Endodermal cell (in vitro differentiated cells): ENCODE results near the gene CD53. TPM values are rescaled to one million over a fixed set of nuclear protein-coding genes. Genes with fewer than 3 reads are reported as not detected.

ENCODE experiments used
- DNase-seq: peaks from one replicate; pipeline ENCODE4 v3.0.0-alpha.2; 2017
- H3K27ac ChIP-seq: 2 replicates; pipeline ENCODE4 v1.5.1; 2013; ENCODE audit warnings: mild to moderate bottlenecking, low read depth, low read length, moderate library complexity
- H3K27me3 ChIP-seq: 2 replicates; pipeline ENCODE4 v1.6.1; 2013; ENCODE audit warnings: mild to moderate bottlenecking, low read length, moderate library complexity; ENCODE audit not compliant: insufficient read depth, control insufficient read depth, poor library complexity, severe bottlenecking
- H3K36me3 ChIP-seq: 2 replicates; pipeline ENCODE4 v1.7.0; 2013; ENCODE audit warnings: mild to moderate bottlenecking, low read length, moderate library complexity; ENCODE audit not compliant: control insufficient read depth, insufficient read depth
- H3K4me1 ChIP-seq: one replicate; pipeline ENCODE4 v1.7.0; 2013; ENCODE audit warnings: low read length; ENCODE audit not compliant: control insufficient read depth, insufficient read depth
- H3K4me3 ChIP-seq: 2 replicates; pipeline ENCODE4 v1.5.1; 2013; ENCODE audit warnings: mild to moderate bottlenecking, low read length, moderate library complexity
- H3K9ac ChIP-seq: 2 replicates; pipeline ENCODE4 v1.6.1; 2013; ENCODE audit warnings: mild to moderate bottlenecking, low read length, moderate library complexity; ENCODE audit not compliant: poor library complexity, severe bottlenecking; ENCODE audit errors: extremely low read depth
- H3K9me3 ChIP-seq: 2 replicates; pipeline ENCODE4 v1.6.1; 2013; ENCODE audit warnings: mild to moderate bottlenecking, low read length, moderate library complexity; ENCODE audit not compliant: control insufficient read depth
- H3K27ac Mint-ChIP-seq: 2 replicates; pipeline ENCODE4 v1.8.0; 2020; ENCODE audit warnings: mixed read lengths
- H3K27me3 Mint-ChIP-seq: 2 replicates; pipeline ENCODE4 v1.8.0; 2021; ENCODE audit warnings: mild to moderate bottlenecking, mixed read lengths; ENCODE audit not compliant: insufficient read depth
- H3K36me3 Mint-ChIP-seq: 2 replicates; pipeline ENCODE4 v1.8.0; 2020; ENCODE audit warnings: low read depth, mixed read lengths
- H3K4me1 Mint-ChIP-seq: 2 replicates; pipeline ENCODE4 v1.8.0; 2020; ENCODE audit warnings: mixed read lengths
- H3K4me3 Mint-ChIP-seq: 2 replicates; pipeline ENCODE4 v1.8.0; 2020; ENCODE audit warnings: mild to moderate bottlenecking, moderate library complexity, mixed read lengths
- H3K9me3 Mint-ChIP-seq: 2 replicates; pipeline ENCODE4 v1.8.0; 2020; ENCODE audit warnings: mild to moderate bottlenecking, mixed read lengths
- CTCF ChIP-seq: fragments of 200-600 bp; sonication (generic); conservative IDR thresholded peaks from 2 replicates; pipeline ENCODE4 v1.5.0; 2021; ENCODE audit warnings: antibody characterized with exemption, mild to moderate bottlenecking
- WGBS, 2 experiments: methylation state at CpG; one replicate each; pipeline versions ENCODE4 v1.1.5 to v1.1.7; 2013; ENCODE audit warnings: missing lambda C conversion rate in 2 of 2, mixed read lengths in 1 of 2; ENCODE audit not compliant: insufficient coverage in 1 of 2, insufficient read length in 1 of 2; 5-methylcytosine and 5-hydroxymethylcytosine counted together
- total RNA-seq, 2 donors: library from RNA; stranded (reverse); fragmentation: NEBNext Ultra II Directional in 1 of 2; extraction: Animal tissue kit (Norgen Biotek cat#: 25700) in 1 of 2; gene quantifications; 2 replicates in 1 of 2; 3 replicates in 1 of 2; pipeline ENCODE4 v1.2.1, GENCODE V29; 2021

CD53 gene
- total RNA-seq, 2 donors from 2014 or later: not detected

- H3K9ac ChIP-seq: no peak overlapping the region
These were observed 19.8 kb upstream of the CD53 start for GRCh38 chr1:110853135-110853534.

GRCh38 chr1:110856410-110856809, 16.5 kb upstream of the CD53 start:
- 50 to 86% methylated on average over 1 to 2 of the region's 2 CpGs for WGBS, 2 experiments
- no peaks in the 10 kb centered on the region for H3K4me1 Mint-ChIP-seq

More at GRCh38 chr1:110853135-110853534, 19.8 kb upstream of the CD53 start:
- Mint-ChIP-seq H3K27me3 (peaks cover 45% of the 10 kb centered on the region), H3K4me3 (no peak overlapping the region), H3K9me3 (peaks cover 2% of the 10 kb centered on the region), H3K27ac (no peak overlapping the region), H3K36me3 (no peaks in the 10 kb centered on the region), H3K4me1 (peaks cover 9% of the 10 kb centered on the region)
- DNase-seq: no peak
- H3K9me3 ChIP-seq: no peaks in the 10 kb centered on the region
- peaks cover 3% of the 10 kb centered on the region for H3K4me1 ChIP-seq
- 92 to 94% methylated on average over 2 to 3 of the region's 3 CpGs for WGBS, 2 experiments
- H3K4me3 ChIP-seq: no peak overlapping the region
- peaks cover 76% of the 10 kb centered on the region for H3K27me3 ChIP-seq
- no peaks in the 10 kb centered on the region for H3K36me3 ChIP-seq
- TF ChIP-seq CTCF: no peak
- H3K27ac ChIP-seq: no peak overlapping the region

GRCh38 chr1:110857964-110858948, 14.7 kb upstream of the CD53 start:
- Histone ChIP-seq H3K36me3 (no peaks in the 10 kb centered on the region), H3K4me1 (no peaks in the 10 kb centered on the region), H3K4me3 (no peak overlapping the region), H3K9me3 (peaks cover 5% of the 10 kb centered on the region), H3K27ac (no peak overlapping the region), H3K27me3 (peaks cover 37% of the 10 kb centered on the region), H3K9ac (no peak overlapping the region)
- 81 to 89% methylated on average over 6 to 7 of the region's 7 CpGs for WGBS, 2 experiments
- peaks cover 21% of the 10 kb centered on the region for H3K27me3 Mint-ChIP-seq
- peak; percentile 22 for TF ChIP-seq CTCF
- no peak for DNase-seq
- H3K27ac Mint-ChIP-seq: no peak overlapping the region
- no peak overlapping the region for H3K4me3 Mint-ChIP-seq
- H3K9me3 Mint-ChIP-seq: peaks cover 5% of the 10 kb centered on the region
- H3K4me1 Mint-ChIP-seq: no peaks in the 10 kb centered on the region
- H3K36me3 Mint-ChIP-seq: no peaks in the 10 kb centered on the region

More at GRCh38 chr1:110856410-110856809, 16.5 kb upstream of the CD53 start:
- H3K9me3 Mint-ChIP-seq: peaks cover 2% of the 10 kb centered on the region
- no peak overlapping the region for H3K27ac Mint-ChIP-seq
- H3K4me3 ChIP-seq: no peak overlapping the region
- H3K36me3 ChIP-seq: no peaks in the 10 kb centered on the region
- no peaks in the 10 kb centered on the region for H3K4me1 ChIP-seq
- H3K9ac ChIP-seq: no peak overlapping the region
- no peaks in the 10 kb centered on the region for H3K9me3 ChIP-seq
- H3K36me3 Mint-ChIP-seq: no peaks in the 10 kb centered on the region
- TF ChIP-seq CTCF: no peak
- no peak overlapping the region for H3K4me3 Mint-ChIP-seq
- DNase-seq: no peak
- H3K27ac ChIP-seq: no peak overlapping the region
- H3K27me3 Mint-ChIP-seq: peaks cover 34% of the 10 kb centered on the region
- H3K27me3 ChIP-seq: peaks cover 55% of the 10 kb centered on the region
